ENCODE measurements around the gene COL6A2. TPM values are rescaled to one million over a fixed set of nuclear protein-coding genes. Genes with fewer than 3 reads are reported as not detected.

Gene COL6A2
- total RNA-seq, 1 experiment from 2014 or later: 111 TPM

DNA sequence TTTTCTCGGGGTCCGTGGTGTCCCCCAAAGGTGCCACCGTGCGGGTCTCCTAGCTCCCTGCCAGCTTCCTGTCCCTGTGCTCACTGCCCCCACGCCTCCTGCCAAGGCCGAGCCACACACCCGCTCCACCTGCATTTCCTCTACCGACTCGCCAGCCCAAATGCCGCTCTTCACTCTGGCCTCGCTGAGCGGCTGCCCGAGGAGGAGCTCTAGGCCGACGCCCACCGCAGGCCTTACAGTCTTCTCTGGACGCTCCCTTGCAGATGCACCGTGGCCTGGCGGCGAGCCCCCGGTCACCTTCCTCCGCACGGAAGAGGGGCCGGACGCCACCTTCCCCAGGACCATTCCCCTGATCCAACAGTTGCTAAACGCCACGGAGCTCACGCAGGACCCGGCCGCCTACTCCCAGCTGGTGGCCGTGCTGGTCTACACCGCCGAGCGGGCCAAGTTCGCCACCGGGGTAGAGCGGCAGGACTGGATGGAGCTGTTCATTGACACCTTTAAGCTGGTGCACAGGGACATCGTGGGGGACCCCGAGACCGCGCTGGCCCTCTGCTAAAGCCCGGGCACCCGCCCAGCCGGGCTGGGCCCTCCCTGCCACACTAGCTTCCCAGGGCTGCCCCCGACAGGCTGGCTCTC, 31.1 kb downstream of the COL6A2 start:
- H3K27me3 Mint-ChIP-seq (ENCODE audit: low read depth): no peaks in the 10 kb centered on the region; the same call in 1 of the 2 replicates
- CTCF ChIA-PET: interaction anchor here (1.1 to 3.7 kb wide), 6 partner anchors 13 to 157 kb away, joined by 3 to 40 read pairs (median 5); no protein-coding TSS in a partner anchor
- POLR2A ChIA-PET: interaction anchor here (0.8 kb wide), 1 partner anchor 14 kb away, joined by 3 read pairs; no protein-coding TSS in a partner anchor
- ATAC-seq (no peak), DNase-seq (ENCODE audit: low spot score) (no peak)
- no peaks in the 10 kb centered on the region for H3K4me1 Mint-ChIP-seq
- peaks cover 9% of the 10 kb centered on the region; the same call in 1 of the 2 replicates for H3K36me3 Mint-ChIP-seq
- H3K4me3 Mint-ChIP-seq: no peak overlapping the region
- no peak overlapping the region; the same call in 1 of the 2 replicates for H3K27ac Mint-ChIP-seq
- TF ChIP-seq NFATC4 (CRISPR knock-in tag; IDR thresholded peaks at IDR 0.05): no peak
- no peak for TF ChIP-seq ZNF532 (CRISPR knock-in tag; IDR thresholded peaks at IDR 0.05; ENCODE audit: borderline replicate concordance)
- TF ChIP-seq JUN (CRISPR knock-in tag; IDR thresholded peaks at IDR 0.05): no peak
- no peak for TF ChIP-seq ZNF281 (CRISPR knock-in tag; IDR thresholded peaks at IDR 0.05)
- TF ChIP-seq, protein P1, sequence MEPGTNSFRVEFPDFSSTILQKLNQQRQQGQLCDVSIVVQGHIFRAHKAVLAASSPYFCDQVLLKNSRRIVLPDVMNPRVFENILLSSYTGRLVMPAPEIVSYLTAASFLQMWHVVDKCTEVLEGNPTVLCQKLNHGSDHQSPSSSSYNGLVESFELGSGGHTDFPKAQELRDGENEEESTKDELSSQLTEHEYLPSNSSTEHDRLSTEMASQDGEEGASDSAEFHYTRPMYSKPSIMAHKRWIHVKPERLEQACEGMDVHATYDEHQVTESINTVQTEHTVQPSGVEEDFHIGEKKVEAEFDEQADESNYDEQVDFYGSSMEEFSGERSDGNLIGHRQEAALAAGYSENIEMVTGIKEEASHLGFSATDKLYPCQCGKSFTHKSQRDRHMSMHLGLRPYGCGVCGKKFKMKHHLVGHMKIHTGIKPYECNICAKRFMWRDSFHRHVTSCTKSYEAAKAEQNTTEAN (CRISPR knock-in tag; IDR thresholded peaks at IDR 0.05): no peak
- TF ChIP-seq KAT7 (CRISPR knock-in tag; IDR thresholded peaks at IDR 0.05; ENCODE audit: borderline replicate concordance): no peak
- no peak for TF ChIP-seq ZNF121 (CRISPR knock-in tag; IDR thresholded peaks at IDR 0.05)
- TF ChIP-seq, protein P2, sequence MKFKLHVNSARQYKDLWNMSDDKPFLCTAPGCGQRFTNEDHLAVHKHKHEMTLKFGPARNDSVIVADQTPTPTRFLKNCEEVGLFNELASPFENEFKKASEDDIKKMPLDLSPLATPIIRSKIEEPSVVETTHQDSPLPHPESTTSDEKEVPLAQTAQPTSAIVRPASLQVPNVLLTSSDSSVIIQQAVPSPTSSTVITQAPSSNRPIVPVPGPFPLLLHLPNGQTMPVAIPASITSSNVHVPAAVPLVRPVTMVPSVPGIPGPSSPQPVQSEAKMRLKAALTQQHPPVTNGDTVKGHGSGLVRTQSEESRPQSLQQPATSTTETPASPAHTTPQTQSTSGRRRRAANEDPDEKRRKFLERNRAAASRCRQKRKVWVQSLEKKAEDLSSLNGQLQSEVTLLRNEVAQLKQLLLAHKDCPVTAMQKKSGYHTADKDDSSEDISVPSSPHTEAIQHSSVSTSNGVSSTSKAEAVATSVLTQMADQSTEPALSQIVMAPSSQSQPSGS (CRISPR knock-in tag; IDR thresholded peaks at IDR 0.05; ENCODE audit: borderline replicate concordance, low read depth): no peak
- TF ChIP-seq ZNF219 (CRISPR knock-in tag; IDR thresholded peaks at IDR 0.05; ENCODE audit: borderline replicate concordance): no peak
- TF ChIP-seq, protein P3, sequence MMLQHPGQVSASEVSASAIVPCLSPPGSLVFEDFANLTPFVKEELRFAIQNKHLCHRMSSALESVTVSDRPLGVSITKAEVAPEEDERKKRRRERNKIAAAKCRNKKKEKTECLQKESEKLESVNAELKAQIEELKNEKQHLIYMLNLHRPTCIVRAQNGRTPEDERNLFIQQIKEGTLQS (CRISPR knock-in tag; conservative IDR thresholded peaks at IDR 0.05): no peak
- no peak for TF ChIP-seq SMAD4 (CRISPR knock-in tag; IDR thresholded peaks at IDR 0.05)
- TF ChIP-seq, protein P4, sequence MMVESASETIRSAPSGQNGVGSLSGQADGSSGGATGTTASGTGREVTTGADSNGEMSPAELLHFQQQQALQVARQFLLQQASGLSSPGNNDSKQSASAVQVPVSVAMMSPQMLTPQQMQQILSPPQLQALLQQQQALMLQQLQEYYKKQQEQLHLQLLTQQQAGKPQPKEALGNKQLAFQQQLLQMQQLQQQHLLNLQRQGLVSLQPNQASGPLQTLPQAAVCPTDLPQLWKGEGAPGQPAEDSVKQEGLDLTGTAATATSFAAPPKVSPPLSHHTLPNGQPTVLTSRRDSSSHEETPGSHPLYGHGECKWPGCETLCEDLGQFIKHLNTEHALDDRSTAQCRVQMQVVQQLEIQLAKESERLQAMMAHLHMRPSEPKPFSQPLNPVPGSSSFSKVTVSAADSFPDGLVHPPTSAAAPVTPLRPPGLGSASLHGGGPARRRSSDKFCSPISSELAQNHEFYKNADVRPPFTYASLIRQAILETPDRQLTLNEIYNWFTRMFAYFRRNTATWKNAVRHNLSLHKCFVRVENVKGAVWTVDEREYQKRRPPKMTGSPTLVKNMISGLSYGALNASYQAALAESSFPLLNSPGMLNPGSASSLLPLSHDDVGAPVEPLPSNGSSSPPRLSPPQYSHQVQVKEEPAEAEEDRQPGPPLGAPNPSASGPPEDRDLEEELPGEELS (CRISPR knock-in tag; IDR thresholded peaks at IDR 0.05): no peak
- no peak for TF ChIP-seq OVOL2 (CRISPR knock-in tag; IDR thresholded peaks at IDR 0.05; ENCODE audit: borderline replicate concordance)
- TF ChIP-seq ZNF263 (CRISPR knock-in tag; IDR thresholded peaks at IDR 0.05; ENCODE audit: low read depth): no peak
- no peaks in the 10 kb centered on the region for H3K9me3 Mint-ChIP-seq
